Loucy (cell line): ENCODE data around the gene AP1B1.
"Not testable (repeated sequence)": the region's sequence is repeated elsewhere in the genome, so short reads cannot be mapped to it uniquely, and the experiment has no call there.

ENCODE experiments used
- EZH2phosphoT487 ChIP-seq: fragments of 200-600 bp; IDR thresholded peaks from 2 replicates; pipeline ENCODE4 v1.6.1; 2018; ENCODE audit warnings: antibody characterized with exemption, mild to moderate bottlenecking, moderate library complexity, borderline replicate concordance
- TF ChIP-seq, protein P1 (sequence below): fragments of 200-600 bp; sonication (generic); conservative IDR thresholded peaks from 2 replicates; pipeline ENCODE4 v1.5.1; 2014; ENCODE audit warnings: mild to moderate bottlenecking, antibody characterized with exemption, low read length

DNA sequence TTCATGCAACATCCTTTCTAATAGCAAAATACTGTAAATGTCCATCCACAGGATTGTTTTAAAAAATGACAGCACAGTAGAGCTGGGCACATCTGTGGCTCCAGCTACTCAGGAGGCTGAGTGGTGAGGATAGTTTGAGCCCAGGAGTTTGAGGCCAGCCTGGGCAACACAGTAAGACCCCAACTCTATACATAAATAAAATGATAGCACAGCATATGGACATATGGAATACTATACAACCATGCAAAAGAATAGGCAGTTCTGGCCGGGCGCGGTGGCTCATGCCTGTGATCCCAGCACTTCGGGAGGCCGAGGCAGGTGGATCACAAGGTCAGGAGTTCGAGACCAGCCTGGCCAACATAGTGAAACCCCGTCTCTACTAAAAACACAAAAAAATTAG lies 13.6 kb downstream of the AP1B1 start:
- TF ChIP-seq, protein P1, sequence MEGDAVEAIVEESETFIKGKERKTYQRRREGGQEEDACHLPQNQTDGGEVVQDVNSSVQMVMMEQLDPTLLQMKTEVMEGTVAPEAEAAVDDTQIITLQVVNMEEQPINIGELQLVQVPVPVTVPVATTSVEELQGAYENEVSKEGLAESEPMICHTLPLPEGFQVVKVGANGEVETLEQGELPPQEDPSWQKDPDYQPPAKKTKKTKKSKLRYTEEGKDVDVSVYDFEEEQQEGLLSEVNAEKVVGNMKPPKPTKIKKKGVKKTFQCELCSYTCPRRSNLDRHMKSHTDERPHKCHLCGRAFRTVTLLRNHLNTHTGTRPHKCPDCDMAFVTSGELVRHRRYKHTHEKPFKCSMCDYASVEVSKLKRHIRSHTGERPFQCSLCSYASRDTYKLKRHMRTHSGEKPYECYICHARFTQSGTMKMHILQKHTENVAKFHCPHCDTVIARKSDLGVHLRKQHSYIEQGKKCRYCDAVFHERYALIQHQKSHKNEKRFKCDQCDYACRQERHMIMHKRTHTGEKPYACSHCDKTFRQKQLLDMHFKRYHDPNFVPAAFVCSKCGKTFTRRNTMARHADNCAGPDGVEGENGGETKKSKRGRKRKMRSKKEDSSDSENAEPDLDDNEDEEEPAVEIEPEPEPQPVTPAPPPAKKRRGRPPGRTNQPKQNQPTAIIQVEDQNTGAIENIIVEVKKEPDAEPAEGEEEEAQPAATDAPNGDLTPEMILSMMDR: not testable (repeated sequence)
- TF ChIP-seq EZH2phosphoT487: not testable (repeated sequence)
